Caco-2 (cell line): ENCODE data around the gene BTG2. TPM values are rescaled to one million over a fixed set of nuclear protein-coding genes. Genes with fewer than 3 reads are reported as not detected.
A peak's percentile ranks its signal among the peaks of the same experiment; 100 is the strongest.

Source experiments
- BruUV-seq: library from RNA; stranded (reverse); fragments of 400-500 nt; replicated peaks from 2 replicates; lab custom pipeline; 2021; lab: Mats Ljungman, UMichigan
- CTCF ChIA-PET: fragments of 300-600 bp; sonication (Branson Sonifier 250); formaldehyde crosslinking; loops from one replicate; lab custom pipeline; 2022; ENCODE audit warnings: antibody characterized with exemption; lab: Charles Lee
- POLR2A ChIA-PET: fragments of 300-600 bp; sonication (Branson Sonifier 250); formaldehyde crosslinking; loops from one replicate; lab custom pipeline; 2022; ENCODE audit warnings: antibody characterized with exemption; lab: Charles Lee
- DNase-seq, 2 experiments: peaks; one replicate each; pipeline versions ENCODE4 v3.0.0 to v3.0.0-alpha.2; 2020 to 2022
- H3K27me3 ChIP-seq: replicated peaks from 2 replicates; pipeline ENCODE4 v1.6.0; 2011; ENCODE audit warnings: low read length; ENCODE audit not compliant: control insufficient read depth, insufficient read depth
- H3K36me3 ChIP-seq: 2 replicates; pipeline ENCODE4 v1.5.1; 2011; ENCODE audit warnings: low read length; ENCODE audit not compliant: control insufficient read depth, insufficient read depth
- H3K4me1 ChIP-seq: fragments of 250-450 bp; sonication (Bioruptor Pico); 2 replicates; pipeline ENCODE4 v1.5.1; 2020; ENCODE audit warnings: mild to moderate bottlenecking
- H3K4me3 ChIP-seq: 2 replicates; pipeline ENCODE4 v1.5.1; 2011; ENCODE audit warnings: low read depth, mild to moderate bottlenecking, control low read depth, low read length
- H3K9me3 ChIP-seq: fragments of 250-450 bp; sonication (Bioruptor Pico); 2 replicates; pipeline ENCODE4 v1.5.1; 2020; ENCODE audit warnings: mild to moderate bottlenecking, moderate library complexity
- H3K27ac Mint-ChIP-seq: one replicate; pipeline ENCODE4 v1.8.0; 2022; ENCODE audit warnings: mixed read lengths; ENCODE audit not compliant: unreplicated experiment
- H3K27me3 Mint-ChIP-seq: one replicate; pipeline ENCODE4 v1.8.0; 2022; ENCODE audit warnings: mixed read lengths; ENCODE audit not compliant: insufficient read depth, unreplicated experiment
- H3K36me3 Mint-ChIP-seq: one replicate; pipeline ENCODE4 v1.8.0; 2022; ENCODE audit warnings: mild to moderate bottlenecking, mixed read lengths; ENCODE audit not compliant: insufficient read depth, unreplicated experiment
- H3K4me1 Mint-ChIP-seq: one replicate; pipeline ENCODE4 v1.8.0; 2022; ENCODE audit warnings: low read depth, mixed read lengths; ENCODE audit not compliant: unreplicated experiment
- H3K4me3 Mint-ChIP-seq: one replicate; pipeline ENCODE4 v1.8.0; 2022; ENCODE audit warnings: mild to moderate bottlenecking, moderate library complexity, mixed read lengths; ENCODE audit not compliant: unreplicated experiment
- H3K9me3 Mint-ChIP-seq: one replicate; pipeline ENCODE4 v1.8.0; 2022; ENCODE audit warnings: mixed read lengths; ENCODE audit not compliant: unreplicated experiment
- CTCF ChIP-seq, 2 experiments: fragments of 200-600 bp in 1 of 2; IDR thresholded peaks; 1 replicate in 1 of 2; 2 replicates in 1 of 2; pipeline versions ENCODE4 v1.5.1 to v1.8.0; 2011 to 2022; ENCODE audit warnings: antibody characterized with exemption in 1 of 2, control low read depth in 1 of 2, inconsistent platforms in 1 of 2, low read depth in 1 of 2, low read length in 1 of 2, mild to moderate bottlenecking in 1 of 2, moderate library complexity in 1 of 2; ENCODE audit not compliant: insufficient read depth in 1 of 2, severe bottlenecking in 1 of 2, unreplicated experiment in 1 of 2
- intact Hi-C: fragments of 100-400 bp; cut with micrococcal nuclease; formaldehyde crosslinking; loops from one replicate; pipeline ENCODE4 v1.10.0; 2022; ENCODE audit not compliant: unreplicated experiment
- total RNA-seq: library from RNA; stranded (reverse); gene quantifications from 2 replicates; pipeline ENCODE4 v1.2.3, GENCODE V29; 2022

BTG2 gene
- total RNA-seq, 1 experiment from 2014 or later = 21.2 TPM

- Mint-ChIP-seq H3K27ac (no peak overlapping the region), H3K9me3 (no peaks in the 10 kb centered on the region), H3K36me3 (no peaks in the 10 kb centered on the region), H3K4me3 (no peak overlapping the region), H3K4me1 (peaks cover 11% of the 10 kb centered on the region), H3K27me3 (no peaks in the 10 kb centered on the region)
- H3K4me1 ChIP-seq = peaks cover 20% of the 10 kb centered on the region
- no peaks in the 10 kb centered on the region for H3K36me3 ChIP-seq
- H3K9me3 ChIP-seq = no peaks in the 10 kb centered on the region
- no peak overlapping the region for H3K4me3 ChIP-seq
- POLR2A ChIA-PET = no interaction called here
- H3K27me3 ChIP-seq = no peaks in the 10 kb centered on the region
- intact Hi-C loops = no loop called here
- no peak for TF ChIP-seq CTCF (IDR thresholded peaks at IDR 0.05; ENCODE audit: insufficient read depth in 1 of 2, low read depth in 1 of 2, low read length in 1 of 2, severe bottlenecking in 1 of 2, unreplicated experiment in 1 of 2)
- BruUV-seq = no TSS peak
- DNase-seq = no peak
- CTCF ChIA-PET = no interaction called here
These were observed 43.8 kb downstream of the BTG2 start for GRCh38 chr1:203349166-203349565.

DNA sequence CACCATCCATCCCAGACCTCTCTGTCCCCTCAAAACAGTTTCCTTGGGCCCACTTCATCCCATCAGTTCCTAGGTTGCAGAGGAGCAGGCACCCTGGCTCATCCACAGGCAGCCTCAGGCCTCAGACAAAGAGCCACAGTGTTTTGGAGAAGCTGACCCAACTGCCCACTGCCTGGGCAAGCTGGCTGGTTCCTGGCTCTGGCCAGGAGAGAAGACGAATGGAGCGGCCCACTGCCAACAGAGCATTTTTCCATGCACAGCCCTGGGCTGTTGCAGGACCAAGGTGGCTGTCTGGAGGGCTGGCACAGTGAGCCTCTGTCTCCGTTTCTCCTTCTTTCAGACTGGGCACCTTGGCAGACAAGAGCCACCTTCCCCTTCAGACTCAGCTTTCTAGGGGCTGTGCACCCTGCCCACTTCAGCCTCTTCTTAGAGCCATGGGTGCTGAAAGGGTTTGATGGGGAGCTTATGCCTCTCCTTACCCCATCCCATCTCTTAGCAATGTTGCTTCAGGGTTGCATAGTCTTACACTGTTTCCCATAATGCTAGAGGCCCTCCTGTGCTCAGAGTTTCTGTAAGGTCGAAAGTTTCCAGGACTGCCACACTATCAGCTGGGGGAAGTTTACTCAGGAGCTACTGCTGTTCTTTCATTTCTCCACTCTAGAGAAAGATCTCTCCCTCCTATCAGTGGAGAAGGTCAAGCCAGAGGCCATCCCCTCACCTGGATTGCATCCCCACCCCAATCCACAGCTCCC is 44.6 kb downstream of the BTG2 start:
- no peaks in the 10 kb centered on the region for H3K9me3 ChIP-seq
- H3K4me1 Mint-ChIP-seq = peaks cover 11% of the 10 kb centered on the region
- H3K4me1 ChIP-seq = peaks cover 20% of the 10 kb centered on the region
- no peaks in the 10 kb centered on the region for H3K36me3 ChIP-seq
- ChIA-PET CTCF (interaction anchor here (0.7 to 1.3 kb wide), 4 partner anchors 77 to 232 kb away, joined by 3 to 4 read pairs (median 4); no protein-coding TSS in a partner anchor), POLR2A (interaction anchor here (0.9 kb wide), 1 partner anchor 59 kb away, joined by 3 read pairs; no protein-coding TSS in a partner anchor)
- H3K4me3 ChIP-seq = no peak overlapping the region; the same call in 1 of the 2 replicates
- H3K27me3 Mint-ChIP-seq = no peaks in the 10 kb centered on the region
- DNase-seq = peak in 1 of 2 experiments; percentile 26
- intact Hi-C loops = no loop called here
- peak overlapping the region; percentile 68 for H3K4me3 Mint-ChIP-seq
- TF ChIP-seq CTCF (IDR thresholded peaks at IDR 0.05; ENCODE audit: insufficient read depth in 1 of 2, low read depth in 1 of 2, low read length in 1 of 2, severe bottlenecking in 1 of 2, unreplicated experiment in 1 of 2) = no peak
- no peaks in the 10 kb centered on the region for H3K9me3 Mint-ChIP-seq
- TSS peak; percentile 27 for BruUV-seq
- H3K36me3 Mint-ChIP-seq = no peaks in the 10 kb centered on the region
- H3K27me3 ChIP-seq = no peaks in the 10 kb centered on the region
- peak overlapping the region; percentile 66 for H3K27ac Mint-ChIP-seq

DNA sequence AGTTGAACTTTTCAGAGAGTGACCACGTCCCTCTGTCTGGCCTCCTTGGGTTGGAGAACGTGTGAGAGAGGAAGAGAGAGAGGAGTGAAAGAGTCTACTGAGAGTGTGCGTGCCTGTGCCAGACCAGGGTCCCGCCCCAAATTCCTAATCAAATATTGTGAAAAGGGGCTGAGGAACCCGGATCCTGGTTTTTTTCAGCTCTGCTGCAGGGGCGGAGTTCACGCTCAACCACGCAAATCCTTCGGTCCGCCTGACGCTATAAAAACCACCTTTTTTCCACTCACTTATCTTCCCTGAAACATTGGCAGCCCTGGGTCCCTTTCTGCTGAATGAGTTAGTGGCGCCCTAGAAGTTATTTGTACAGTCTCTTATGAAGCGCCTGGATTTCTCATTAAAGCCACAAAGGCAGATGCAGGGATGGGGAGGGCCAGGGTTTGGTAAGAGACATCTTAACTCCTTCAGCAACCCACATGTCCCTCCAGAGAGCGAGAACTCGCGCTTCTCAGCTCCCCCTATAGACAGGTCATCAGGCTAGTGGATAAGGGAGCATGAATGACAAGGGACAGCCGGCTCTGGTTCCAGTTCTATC is 45.8 kb downstream of the BTG2 start, which contains the start of gene FMOD:
Gene FMOD, minus strand, starts transcription at position 86 of the 589 bp plus-strand sequence. CDS start 2,852 bp downstream, outside the sequence.
- ChIA-PET POLR2A (interaction anchor here (0.5 kb wide), 1 partner anchor 9 kb away, joined by 4 read pairs; no protein-coding TSS in a partner anchor), CTCF (interaction anchor here (1.3 to 1.6 kb wide), 3 partner anchors 9 to 153 kb away, joined by 3 to 5 read pairs (median 3); no protein-coding TSS in a partner anchor)
- peak; percentile 54 to 57 for DNase-seq
- Mint-ChIP-seq H3K27ac (peak within 1 kb of the TSS; percentile 66), H3K4me1 (peaks cover 11% of the 10 kb centered on the region), H3K4me3 (peak within 1 kb of the TSS; percentile 68), H3K36me3 (no peaks in the 10 kb centered on the region), H3K27me3 (peaks cover 3% of the 10 kb centered on the region), H3K9me3 (no peaks in the 10 kb centered on the region)
- peaks cover 20% of the 10 kb centered on the region for H3K4me1 ChIP-seq
- H3K9me3 ChIP-seq = no peaks in the 10 kb centered on the region
- H3K27me3 ChIP-seq = no peaks in the 10 kb centered on the region
- H3K36me3 ChIP-seq = no peaks in the 10 kb centered on the region
- intact Hi-C loops = no loop called here
- BruUV-seq = no TSS peak
- TF ChIP-seq CTCF (IDR thresholded peaks at IDR 0.05; ENCODE audit: insufficient read depth in 1 of 2, low read depth in 1 of 2, low read length in 1 of 2, severe bottlenecking in 1 of 2, unreplicated experiment in 1 of 2) = peak in 1 of 2 experiments; percentile 48
- peak within 1 kb of the TSS; percentile 19 for H3K4me3 ChIP-seq
